Natural killer cell (primary cell): ENCODE results near the gene ZNF705A. TPM values are rescaled to one million over a fixed set of nuclear protein-coding genes. Genes with fewer than 3 reads are reported as not detected.
A peak's percentile ranks its signal among the peaks of the same experiment; 100 is the strongest.
"Not testable (repeated sequence)": the region's sequence is repeated elsewhere in the genome, so short reads cannot be mapped to it uniquely, and the experiment has no call there.

Experiments
- ATAC-seq, 3 donors: fragments of 150-1000 bp in 2 of 3; fragments of 200-7000 bp in 1 of 3; cut with Tn5 transposase; 1 replicate in 1 of 3; 2 replicates in 2 of 3; pipeline ENCODE4 v1.10.0; 2021; ENCODE audit warnings: mild to moderate bottlenecking in 2 of 3, moderate library complexity in 2 of 3
- DNase-seq, 2 donors: peaks; one replicate each; pipeline versions ENCODE4 v3.0.0 to v3.0.0-alpha.2; 2013 to 2021; ENCODE audit warnings: mixed read lengths in 1 of 2
- H3K27ac ChIP-seq: one replicate; pipeline ENCODE4 v1.5.1; 2013; ENCODE audit warnings: mild to moderate bottlenecking, low read length
- H3K27me3 ChIP-seq: one replicate; pipeline ENCODE4 v1.6.1; 2013; ENCODE audit warnings: low read length; ENCODE audit not compliant: control insufficient read depth, insufficient read depth
- H3K36me3 ChIP-seq: one replicate; pipeline ENCODE4 v1.6.1; 2013; ENCODE audit warnings: low read length; ENCODE audit not compliant: control insufficient read depth, insufficient read depth
- H3K4me1 ChIP-seq: one replicate; pipeline ENCODE4 v1.6.1; 2013; ENCODE audit warnings: low read length; ENCODE audit not compliant: control insufficient read depth, insufficient read depth
- H3K4me3 ChIP-seq: one replicate; pipeline ENCODE4 v1.5.1; 2013; ENCODE audit warnings: low read length
- H3K9me3 ChIP-seq: one replicate; pipeline ENCODE4 v1.6.1; 2013; ENCODE audit warnings: low read length; ENCODE audit not compliant: control insufficient read depth, insufficient read depth
- H3K27ac Mint-ChIP-seq, 2 donors: one replicate each; pipeline ENCODE4 v1.8.0; 2022; ENCODE audit warnings: mild to moderate bottlenecking in 2 of 2, mixed read lengths in 2 of 2, moderate library complexity in 1 of 2
- H3K27me3 Mint-ChIP-seq, 2 donors: one replicate each; pipeline ENCODE4 v1.8.0; 2022; ENCODE audit warnings: low read depth in 2 of 2, mixed read lengths in 2 of 2
- H3K36me3 Mint-ChIP-seq: one replicate; pipeline ENCODE4 v1.8.0; 2022; ENCODE audit warnings: mixed read lengths
- H3K4me1 Mint-ChIP-seq, 2 donors: one replicate each; pipeline ENCODE4 v1.8.0; 2022; ENCODE audit warnings: mixed read lengths in 2 of 2
- H3K4me3 Mint-ChIP-seq: one replicate; pipeline ENCODE4 v1.8.0; 2022; ENCODE audit warnings: mild to moderate bottlenecking, moderate library complexity, mixed read lengths
- H3K9me3 Mint-ChIP-seq, 2 donors: one replicate each; pipeline ENCODE4 v1.8.0; 2022; ENCODE audit warnings: mixed read lengths in 2 of 2
- CTCF ChIP-seq: fragments of 200-600 bp; IDR thresholded peaks from one replicate; pipeline ENCODE4 v1.8.0; 2022; ENCODE audit warnings: antibody characterized with exemption
- WGBS: methylation state at CpG from one replicate; pipeline ENCODE4 v1.1.7; 2013; ENCODE audit warnings: missing lambda C conversion rate; ENCODE audit not compliant: insufficient coverage; 5-methylcytosine and 5-hydroxymethylcytosine counted together
- intact Hi-C: fragments of 100-400 bp; cut with micrococcal nuclease; formaldehyde crosslinking; loops from one replicate; pipeline ENCODE4 v1.14.2; 2022
- total RNA-seq, 4 donors: library from RNA; stranded (reverse); fragments of 120-200 nt in 1 of 4; gene quantifications; one replicate each; pipeline versions ENCODE4 v1.2.3 to v1.2.4, GENCODE V29; 2013 to 2022

ZNF705A gene
- total RNA-seq, 3 donors from 2014 or later (not counting 1 experiment from before 2014, with no cell fraction given): not detected

- Mint-ChIP-seq H3K27me3 (peaks cover 43 to 72% of the 10 kb centered on the region in 2 donors), H3K36me3 (no peaks in the 10 kb centered on the region), H3K4me3 (no peak overlapping the region), H3K9me3 (no peaks in the 10 kb centered on the region), H3K27ac (no peak overlapping the region), H3K4me1 (no peaks in the 10 kb centered on the region)
- H3K9me3 ChIP-seq: no peaks in the 10 kb centered on the region
- no peak for ATAC-seq
- H3K4me1 ChIP-seq: no peaks in the 10 kb centered on the region
- intact Hi-C loops: no loop called here
- no CpG with 5 or more reads among the region's 2 CpGs for WGBS
- H3K27me3 ChIP-seq: peaks cover 10% of the 10 kb centered on the region
- no peak overlapping the region for H3K4me3 ChIP-seq
- no peak for DNase-seq
- H3K36me3 ChIP-seq: no peaks in the 10 kb centered on the region
- no peak overlapping the region for H3K27ac ChIP-seq
- no peak for TF ChIP-seq CTCF
These were observed 399 bp upstream of the ZNF705A start for GRCh38 chr12:8156416-8156815.

DNA sequence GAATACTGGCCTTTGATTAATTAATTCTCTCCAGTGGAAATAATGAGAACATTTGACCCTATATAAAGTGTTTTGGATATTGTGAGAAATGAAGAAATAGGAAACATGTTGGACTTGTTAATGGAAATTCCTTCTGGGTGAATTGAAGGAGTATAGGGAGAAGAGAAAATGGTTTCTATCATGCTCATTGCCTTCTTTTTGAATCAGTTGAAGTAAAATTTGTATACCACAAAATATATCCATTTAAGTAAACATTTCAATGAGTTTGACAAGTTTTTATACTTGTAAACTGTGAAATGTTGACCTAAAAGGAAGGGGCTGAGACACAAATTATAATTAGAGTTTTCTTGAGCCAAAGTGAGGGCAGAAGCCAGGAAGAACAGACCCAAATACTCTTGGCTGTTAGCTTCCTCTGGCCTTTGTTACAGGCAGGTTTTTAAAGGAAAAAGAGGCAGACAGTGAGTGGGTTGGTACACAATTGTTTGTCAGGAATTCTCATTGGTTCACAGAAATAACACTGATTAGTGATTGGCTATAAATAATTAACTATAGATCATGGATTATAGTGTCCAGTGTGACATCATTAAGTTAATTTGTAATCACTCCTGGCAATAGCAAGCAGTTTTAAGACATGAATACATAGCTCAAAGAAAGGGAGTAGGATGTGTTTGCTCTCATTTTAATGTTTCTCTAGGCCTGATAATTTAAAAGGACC, 826 bp downstream of the ZNF705A start:
- H3K27me3 Mint-ChIP-seq: peaks cover 37 to 65% of the 10 kb centered on the region in 2 donors
- peaks cover 10% of the 10 kb centered on the region for H3K27me3 ChIP-seq
- H3K36me3 Mint-ChIP-seq: no peaks in the 10 kb centered on the region
- ATAC-seq (no peak), DNase-seq (no peak)
- H3K9me3 Mint-ChIP-seq: no peaks in the 10 kb centered on the region
- no peaks in the 10 kb centered on the region for H3K9me3 ChIP-seq
- H3K4me3 Mint-ChIP-seq: no peak overlapping the region
- no peak for TF ChIP-seq CTCF
- H3K36me3 ChIP-seq: no peaks in the 10 kb centered on the region
- H3K4me1 ChIP-seq: no peaks in the 10 kb centered on the region
- intact Hi-C loops: no loop called here
- H3K27ac ChIP-seq: no peak overlapping the region
- H3K4me1 Mint-ChIP-seq: no peaks in the 10 kb centered on the region
- no peak overlapping the region for H3K27ac Mint-ChIP-seq
- no peak overlapping the region for H3K4me3 ChIP-seq

GRCh38 chr12:8172911-8173310, 16.1 kb downstream of the ZNF705A start:
- H3K27me3 Mint-ChIP-seq: peaks cover 5 to 13% of the 10 kb centered on the region in 2 donors
- H3K9me3 Mint-ChIP-seq, H3K4me3 ChIP-seq, H3K36me3 ChIP-seq, H3K4me1 ChIP-seq, H3K4me3 Mint-ChIP-seq, DNase-seq, H3K36me3 Mint-ChIP-seq, ATAC-seq, H3K9me3 ChIP-seq, H3K27ac Mint-ChIP-seq, H3K4me1 Mint-ChIP-seq, H3K27me3 ChIP-seq, H3K27ac ChIP-seq, intact Hi-C loops: not testable (repeated sequence)
- WGBS: no CpG with 5 or more reads among the region's 2 CpGs

GRCh38 chr12:8179989-8180585, 23.3 kb downstream of the ZNF705A start:
- H3K27me3 ChIP-seq, H3K36me3 ChIP-seq, H3K9me3 Mint-ChIP-seq, H3K4me1 ChIP-seq, H3K9me3 ChIP-seq, intact Hi-C loops, H3K36me3 Mint-ChIP-seq: not testable (repeated sequence)
- ATAC-seq: peak; percentile 72 to 100 (median 87)
- H3K27me3 Mint-ChIP-seq: peaks cover 3 to 13% of the 10 kb centered on the region in 2 donors
- TF ChIP-seq CTCF: peak; percentile 73
- peak overlapping the region; percentile 82 to 90 for H3K27ac Mint-ChIP-seq
- H3K4me1 Mint-ChIP-seq: peaks cover 10 to 19% of the 10 kb centered on the region in 2 donors
- H3K27ac ChIP-seq: peak overlapping the region; percentile 79
- H3K4me3 ChIP-seq: peak overlapping the region; percentile 68
- 1% methylated on average over 37 of the region's 43 CpGs for WGBS
- H3K4me3 Mint-ChIP-seq: peak overlapping the region; percentile 88
- peak; percentile 74 to 76 for DNase-seq

DNA sequence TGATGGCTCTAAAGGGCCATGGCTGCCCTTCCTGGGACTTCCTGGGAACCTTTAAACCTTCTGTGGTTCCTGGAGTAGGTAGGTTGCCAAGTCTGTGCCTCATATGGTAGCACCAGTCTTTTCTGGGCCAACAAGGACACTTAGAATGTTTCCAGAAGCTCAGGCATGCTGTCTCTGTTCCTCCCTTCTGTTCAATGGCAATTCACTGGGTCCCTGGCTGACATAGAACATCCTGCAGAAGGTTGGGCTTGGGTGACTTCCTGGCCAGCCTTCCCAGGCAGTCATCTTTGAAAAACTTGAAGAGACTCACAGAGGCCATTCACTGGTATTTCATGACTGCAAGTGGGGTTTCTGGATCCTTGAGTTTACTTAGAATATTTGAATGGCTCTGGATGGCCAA, 24.5 kb downstream of the ZNF705A start:
- H3K4me1 ChIP-seq, H3K9me3 Mint-ChIP-seq, H3K27ac ChIP-seq, H3K27me3 ChIP-seq, H3K9me3 ChIP-seq, H3K36me3 ChIP-seq, intact Hi-C loops, H3K36me3 Mint-ChIP-seq, H3K27me3 Mint-ChIP-seq, DNase-seq, ATAC-seq, H3K4me3 ChIP-seq: not testable (repeated sequence)
- Mint-ChIP-seq H3K27ac (peak overlapping the region; percentile 31 to 90), H3K4me1 (peaks cover 10 to 19% of the 10 kb centered on the region in 2 donors), H3K4me3 (peak overlapping the region; percentile 82)

- 100% methylated on average over 2 of the region's 7 CpGs for WGBS
- H3K36me3 ChIP-seq, H3K27ac Mint-ChIP-seq, ATAC-seq, H3K36me3 Mint-ChIP-seq, H3K27me3 ChIP-seq, H3K4me3 ChIP-seq, H3K27ac ChIP-seq, H3K4me1 ChIP-seq, H3K4me3 Mint-ChIP-seq, H3K27me3 Mint-ChIP-seq, intact Hi-C loops, DNase-seq, H3K9me3 Mint-ChIP-seq, H3K9me3 ChIP-seq: not testable (repeated sequence)
- H3K4me1 Mint-ChIP-seq: peaks cover 10 to 19% of the 10 kb centered on the region in 2 donors
These were observed 26.1 kb downstream of the ZNF705A start for GRCh38 chr12:8182923-8183322.
